OCI-LY7 (cell line): ENCODE data around the gene TMEM253. TPM values are rescaled to one million over a fixed set of nuclear protein-coding genes. Genes with fewer than 3 reads are reported as not detected.

Experiments used
- BruUV-seq: library from RNA; stranded (reverse); fragments of 400-500 nt; replicated peaks from 2 replicates; lab custom pipeline; 2021; lab: Mats Ljungman, UMichigan
- CTCF ChIA-PET: fragments of 300-600 bp; sonication (Branson Sonifier 250); formaldehyde crosslinking; loops from one replicate; lab custom pipeline; 2022; ENCODE audit warnings: antibody characterized with exemption; ENCODE audit not compliant: unreplicated experiment; lab: Charles Lee
- POLR2A ChIA-PET: fragments of 300-600 bp; sonication (Branson Sonifier 250); formaldehyde crosslinking; loops from one replicate; lab custom pipeline; 2022; ENCODE audit warnings: antibody characterized with exemption; lab: Charles Lee
- DNase-seq: peaks from one replicate; pipeline ENCODE4 v3.0.0-alpha.2; 2015; ENCODE audit warnings: low spot score
- H2AFZ ChIP-seq: fragments of 200-600 bp; sonication (generic), shearing (Covaris generic); 2 replicates; pipeline ENCODE4 v1.6.1; 2014; ENCODE audit warnings: mild to moderate bottlenecking, antibody characterized with exemption, low read length, moderate library complexity
- H3K27ac ChIP-seq: fragments of 200-600 bp; sonication (generic); 2 replicates; pipeline ENCODE4 v1.5.1; 2014; ENCODE audit warnings: mixed run types, low read depth, mild to moderate bottlenecking, moderate library complexity, low read length, inconsistent platforms; ENCODE audit not compliant: poor library complexity, severe bottlenecking
- H3K36me3 ChIP-seq: fragments of 200-600 bp; sonication (generic); 2 replicates; pipeline ENCODE4 v1.6.1; 2014; ENCODE audit warnings: mild to moderate bottlenecking, antibody characterized with exemption, low read length, moderate library complexity, mixed read lengths; ENCODE audit not compliant: insufficient read depth
- H3K4me1 ChIP-seq: fragments of 200-600 bp; sonication (generic); 2 replicates; pipeline ENCODE4 v1.5.1; 2014; ENCODE audit warnings: mild to moderate bottlenecking, low read length; ENCODE audit not compliant: insufficient read depth, poor library complexity, severe bottlenecking
- H3K4me2 ChIP-seq: fragments of 200-600 bp; sonication (generic); 2 replicates; pipeline ENCODE4 v1.6.1; 2014; ENCODE audit warnings: mild to moderate bottlenecking, low read length
- H3K4me3 ChIP-seq: fragments of 200-600 bp; sonication (generic); 2 replicates; pipeline ENCODE4 v1.5.1; 2014; ENCODE audit warnings: mild to moderate bottlenecking, low read depth, low read length; ENCODE audit not compliant: poor library complexity, severe bottlenecking
- H3K79me2 ChIP-seq: fragments of 200-600 bp; sonication (generic); 2 replicates; pipeline ENCODE4 v1.6.1; 2016; ENCODE audit warnings: low read depth, mild to moderate bottlenecking, low read length, moderate library complexity, mixed read lengths; ENCODE audit not compliant: insufficient read depth
- H3K9me2 ChIP-seq: fragments of 200-600 bp; sonication (generic); 2 replicates; pipeline ENCODE4 v1.6.1; 2016; ENCODE audit warnings: mild to moderate bottlenecking, low read length, mixed read lengths; ENCODE audit not compliant: insufficient read depth
- H3K9me3 ChIP-seq: fragments of 200-600 bp; sonication (generic); 2 replicates; pipeline ENCODE4 v1.6.1; 2014; ENCODE audit warnings: mild to moderate bottlenecking, mixed run types, low read length, mixed read lengths
- H4K20me1 ChIP-seq: fragments of 200-600 bp; sonication (generic); 2 replicates; pipeline ENCODE4 v1.6.1; 2014; ENCODE audit warnings: mild to moderate bottlenecking, antibody characterized with exemption, low read length, moderate library complexity, mixed read lengths; ENCODE audit not compliant: insufficient read depth
- EZH2phosphoT487 ChIP-seq: fragments of 200-600 bp; sonication (generic); IDR thresholded peaks from 2 replicates; pipeline ENCODE4 v1.6.1; 2018; ENCODE audit warnings: low read depth, borderline replicate concordance, mild to moderate bottlenecking, mixed run types, antibody characterized with exemption, low read length, moderate library complexity, mixed read lengths
- intact Hi-C: fragments of 100-400 bp; cut with micrococcal nuclease; formaldehyde crosslinking; loops from one replicate; pipeline ENCODE4 v1.10.0; 2022; ENCODE audit not compliant: unreplicated experiment
- total RNA-seq, 2 experiments: library from RNA; depleted of rRNA in 1 of 2; stranded (reverse); fragments of >200 nt in 1 of 2; shearing (Covaris generic) in 1 of 2; gene quantifications; 2 replicates each; pipeline ENCODE4 v1.2.3, GENCODE V29; 2014 to 2022
- TF ChIP-seq, protein P1 (sequence below): fragments of 200-600 bp; sonication (generic); conservative IDR thresholded peaks from 2 replicates; pipeline ENCODE4 v1.5.1; 2014; ENCODE audit warnings: mild to moderate bottlenecking, antibody characterized with exemption, low read length, moderate library complexity, mixed read lengths

TMEM253 gene
- total RNA-seq, 2 experiments from 2014 or later: 0.88 TPM; not detected in 1

DNA sequence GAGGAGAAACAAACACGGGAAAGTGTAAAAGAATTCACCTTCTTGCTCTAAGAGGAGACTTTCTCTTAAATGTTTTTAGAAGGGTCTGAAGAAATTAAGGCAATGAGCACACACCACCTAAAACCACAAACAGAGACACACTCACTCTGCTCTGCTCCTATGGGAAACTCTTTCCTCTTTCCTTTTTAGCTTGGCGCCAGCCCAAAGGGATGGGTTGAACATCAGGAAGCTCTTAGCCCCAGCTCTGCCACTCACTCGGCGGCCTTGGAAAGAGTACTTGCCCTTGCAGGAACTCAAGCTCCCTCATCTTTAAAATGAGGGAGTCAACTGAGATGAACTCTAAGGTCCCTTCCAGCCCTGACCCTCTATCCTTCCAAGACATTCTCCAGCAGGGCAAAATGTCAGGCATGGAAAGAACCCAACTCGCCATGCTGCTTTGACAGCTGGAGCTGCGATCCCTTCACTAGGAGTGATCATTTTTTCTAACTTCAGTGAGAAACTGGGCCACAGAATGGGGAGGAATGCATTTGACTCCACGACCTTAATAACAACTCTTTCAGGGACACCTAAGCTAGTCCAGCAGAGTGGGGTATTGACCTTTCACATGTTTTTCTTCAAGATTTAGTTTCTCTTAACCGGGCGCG lies 44.2 kb upstream of the TMEM253 start:
- no TSS peak for BruUV-seq
- ChIA-PET CTCF (no interaction called here), POLR2A (no interaction called here)
- Histone ChIP-seq H3K27ac (no peak overlapping the region), H3K4me1 (no peaks in the 10 kb centered on the region), H3K9me3 (no peaks in the 10 kb centered on the region), H3K4me2 (no peak overlapping the region), H3K79me2 (no peaks in the 10 kb centered on the region), H3K4me3 (no peak overlapping the region), H4K20me1 (no peaks in the 10 kb centered on the region), H3K9me2 (no peaks in the 10 kb centered on the region), H2AFZ (no peak overlapping the region), H3K36me3 (no peaks in the 10 kb centered on the region)
- TF ChIP-seq EZH2phosphoT487: no peak
- TF ChIP-seq, protein P1, sequence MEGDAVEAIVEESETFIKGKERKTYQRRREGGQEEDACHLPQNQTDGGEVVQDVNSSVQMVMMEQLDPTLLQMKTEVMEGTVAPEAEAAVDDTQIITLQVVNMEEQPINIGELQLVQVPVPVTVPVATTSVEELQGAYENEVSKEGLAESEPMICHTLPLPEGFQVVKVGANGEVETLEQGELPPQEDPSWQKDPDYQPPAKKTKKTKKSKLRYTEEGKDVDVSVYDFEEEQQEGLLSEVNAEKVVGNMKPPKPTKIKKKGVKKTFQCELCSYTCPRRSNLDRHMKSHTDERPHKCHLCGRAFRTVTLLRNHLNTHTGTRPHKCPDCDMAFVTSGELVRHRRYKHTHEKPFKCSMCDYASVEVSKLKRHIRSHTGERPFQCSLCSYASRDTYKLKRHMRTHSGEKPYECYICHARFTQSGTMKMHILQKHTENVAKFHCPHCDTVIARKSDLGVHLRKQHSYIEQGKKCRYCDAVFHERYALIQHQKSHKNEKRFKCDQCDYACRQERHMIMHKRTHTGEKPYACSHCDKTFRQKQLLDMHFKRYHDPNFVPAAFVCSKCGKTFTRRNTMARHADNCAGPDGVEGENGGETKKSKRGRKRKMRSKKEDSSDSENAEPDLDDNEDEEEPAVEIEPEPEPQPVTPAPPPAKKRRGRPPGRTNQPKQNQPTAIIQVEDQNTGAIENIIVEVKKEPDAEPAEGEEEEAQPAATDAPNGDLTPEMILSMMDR: no peak
- intact Hi-C loops: no loop called here
- no peak for DNase-seq

DNA sequence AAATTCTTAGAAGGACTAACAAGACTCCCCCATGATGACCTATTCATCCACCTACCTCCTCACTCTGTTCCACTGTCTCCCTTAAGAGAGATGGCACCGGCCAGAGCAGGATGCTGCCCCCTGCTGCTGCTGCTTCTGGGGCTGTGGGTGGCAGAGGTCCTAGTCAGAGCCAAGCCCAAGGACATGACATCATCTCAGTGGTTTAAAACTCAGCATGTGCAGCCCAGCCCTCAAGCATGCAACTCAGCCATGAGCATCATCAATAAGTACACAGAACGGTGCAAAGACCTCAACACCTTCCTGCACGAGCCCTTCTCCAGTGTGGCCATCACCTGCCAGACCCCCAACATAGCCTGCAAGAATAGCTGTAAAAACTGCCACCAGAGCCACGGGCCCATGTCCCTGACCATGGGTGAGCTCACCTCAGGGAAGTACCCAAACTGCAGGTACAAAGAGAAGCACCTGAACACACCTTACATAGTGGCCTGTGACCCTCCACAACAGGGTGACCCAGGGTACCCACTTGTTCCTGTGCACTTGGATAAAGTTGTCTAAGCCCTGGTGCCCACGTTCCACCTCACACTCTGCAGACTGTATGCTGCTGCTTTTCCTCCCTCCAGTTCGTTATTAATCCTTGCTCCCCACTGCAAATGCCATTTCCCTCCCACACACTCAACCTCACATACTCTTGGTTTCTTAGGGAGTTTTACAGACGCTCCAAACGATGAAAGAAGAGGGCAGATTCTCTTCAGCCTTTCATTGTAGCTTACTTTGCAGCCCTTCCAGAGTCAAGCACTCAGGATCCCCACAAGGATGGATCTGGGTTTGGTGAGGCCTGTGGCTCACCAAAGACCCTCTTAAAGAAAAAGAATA lies 42.8 kb upstream of the TMEM253 start, which contains the start of gene RNASE8:
RNASE8 (plus strand) TSS at position 20 of the 873 bp plus-strand sequence; CDS start at position 91, 71 bp downstream.
- no peak for DNase-seq
- Histone ChIP-seq H3K36me3 (no peaks in the 10 kb centered on the region), H3K9me2 (no peaks in the 10 kb centered on the region), H3K27ac (no peak within 1 kb of the TSS), H3K9me3 (no peaks in the 10 kb centered on the region), H2AFZ (no peak within 1 kb of the TSS), H4K20me1 (no peaks in the 10 kb centered on the region), H3K4me1 (peaks cover 3% of the 10 kb centered on the region), H3K4me3 (no peak within 1 kb of the TSS), H3K4me2 (no peak within 1 kb of the TSS), H3K79me2 (no peaks in the 10 kb centered on the region)
- CTCF ChIA-PET: no interaction called here
- intact Hi-C loops: no loop called here
- TF ChIP-seq, protein P1: no peak
- TF ChIP-seq EZH2phosphoT487: no peak
- no TSS peak for BruUV-seq
- POLR2A ChIA-PET: no interaction called here
